OCI-M2 (cell line): Measurements from ENCODE around the gene IL4I1.

Experiments
- DNase-seq: peaks from one replicate; lab custom pipeline; 2025; ENCODE audit not compliant: unreplicated experiment; lab: John Stamatoyannopoulos, UW

The IL4I1 gene

DNA sequence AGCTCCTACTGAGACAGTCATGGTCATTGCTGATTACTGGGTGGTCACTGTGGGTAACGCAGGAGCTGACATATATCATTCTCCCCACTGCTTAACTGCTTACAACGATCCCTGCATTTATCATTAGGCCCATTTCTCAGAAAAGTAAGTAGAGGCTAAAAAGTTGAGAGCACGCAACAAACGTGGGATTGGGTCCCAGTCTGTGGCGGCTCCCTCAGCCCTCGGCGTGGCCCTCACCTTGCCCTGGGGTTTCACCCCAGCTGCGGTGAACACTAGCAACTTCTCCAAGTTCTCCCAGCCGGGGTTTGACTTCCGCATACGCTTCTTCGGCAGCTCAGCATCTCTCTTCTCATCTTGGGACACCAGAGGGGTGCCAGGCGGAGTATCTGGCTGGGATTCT lies 31.8 kb downstream of the IL4I1 start:
- DNase-seq: no peak

DNA sequence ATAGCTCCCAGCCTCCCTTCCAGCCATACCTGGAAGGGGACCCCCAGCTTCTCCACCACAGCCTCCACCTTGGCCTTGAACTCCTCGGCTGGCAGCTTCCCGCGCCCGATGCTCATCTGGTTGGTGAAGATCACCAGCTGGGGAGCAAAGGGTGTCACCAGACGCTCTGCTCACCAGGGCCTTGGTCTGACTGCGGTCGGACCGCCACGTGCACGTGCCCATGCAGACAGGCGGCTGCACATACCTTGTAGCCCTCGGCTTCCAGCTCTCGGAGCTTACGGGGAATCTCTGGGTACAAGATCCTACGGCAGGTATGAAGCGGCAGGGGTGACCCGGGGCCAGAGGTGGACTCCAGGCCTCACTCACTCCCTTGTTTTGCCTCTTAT lies 32.8 kb downstream of the IL4I1 start:
- no peak for DNase-seq

GRCh38 chr19:49863254-49863934 lies 33.3 kb downstream of the IL4I1 start:
- DNase-seq: no peak

GRCh38 chr19:49862391-49863253 lies 34.1 kb downstream of the IL4I1 start:
- DNase-seq: no peak

DNA sequence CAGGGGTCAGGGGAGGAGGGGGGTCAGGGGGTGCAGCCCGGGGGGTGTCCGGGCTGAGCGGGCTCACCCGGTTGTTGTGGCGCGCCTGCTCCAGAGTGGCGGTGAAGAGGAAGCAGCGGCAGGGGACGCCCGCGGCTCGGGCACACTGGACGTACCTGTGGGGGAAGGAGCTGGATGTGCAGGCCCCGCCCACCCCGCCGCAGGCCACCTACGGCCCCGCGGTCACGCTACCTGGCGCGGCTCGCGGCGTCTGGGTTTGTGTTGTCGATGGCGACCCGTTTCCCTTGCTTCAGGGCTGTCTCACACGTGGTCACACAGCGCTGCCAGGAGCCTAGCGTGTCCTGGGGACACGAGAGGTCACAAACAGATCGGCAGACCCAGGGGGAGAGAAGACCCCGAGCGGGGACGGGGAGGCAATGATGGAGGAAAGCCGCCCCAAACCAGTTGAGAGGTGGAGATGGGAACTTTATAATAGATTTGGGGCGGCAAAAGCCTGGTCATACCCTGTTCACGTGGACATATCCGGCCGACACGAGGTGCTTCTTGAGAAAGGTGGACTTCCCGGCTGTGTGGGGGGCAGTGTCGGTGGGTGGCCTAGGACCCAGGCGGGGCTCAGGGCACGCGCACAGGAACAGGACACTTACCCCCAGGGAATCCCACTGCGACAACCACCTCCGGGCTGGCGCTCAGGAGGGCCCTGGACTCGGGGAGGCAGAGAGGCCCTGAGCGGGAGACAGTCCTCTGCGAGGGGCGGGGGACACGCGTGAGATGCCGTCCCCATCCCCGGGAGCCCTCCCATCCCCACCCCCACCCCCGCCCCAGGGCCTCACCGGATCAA lies 34.9 kb downstream of the IL4I1 start:
- DNase-seq: no peak

DNA sequence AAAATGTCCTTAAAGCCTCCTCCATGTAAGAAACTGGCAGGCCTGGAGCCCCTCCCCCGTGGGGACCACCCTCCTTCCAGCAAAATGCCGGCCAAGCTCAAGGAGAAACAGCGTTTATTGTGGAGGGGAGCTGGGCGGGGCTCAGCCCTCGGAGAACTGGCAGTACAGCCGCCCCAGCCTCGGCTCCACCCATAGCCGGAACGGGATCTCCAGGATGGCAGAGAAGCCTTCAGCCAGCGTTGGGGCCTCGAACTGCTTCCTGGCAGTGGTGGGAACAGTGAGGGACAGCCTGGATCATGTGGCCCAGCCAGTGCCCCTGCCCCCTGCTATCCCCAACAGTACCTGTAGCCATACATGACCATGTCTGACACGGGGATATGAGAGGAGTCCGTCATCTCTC lies 35.6 kb downstream of the IL4I1 start:
- no peak for DNase-seq

GRCh38 chr19:49860336-49861102 lies 36.2 kb downstream of the IL4I1 start:
- no peak for DNase-seq

- no peak for DNase-seq
Observed at GRCh38 chr19:49859682-49860335, 36.9 kb downstream of the IL4I1 start.

DNA sequence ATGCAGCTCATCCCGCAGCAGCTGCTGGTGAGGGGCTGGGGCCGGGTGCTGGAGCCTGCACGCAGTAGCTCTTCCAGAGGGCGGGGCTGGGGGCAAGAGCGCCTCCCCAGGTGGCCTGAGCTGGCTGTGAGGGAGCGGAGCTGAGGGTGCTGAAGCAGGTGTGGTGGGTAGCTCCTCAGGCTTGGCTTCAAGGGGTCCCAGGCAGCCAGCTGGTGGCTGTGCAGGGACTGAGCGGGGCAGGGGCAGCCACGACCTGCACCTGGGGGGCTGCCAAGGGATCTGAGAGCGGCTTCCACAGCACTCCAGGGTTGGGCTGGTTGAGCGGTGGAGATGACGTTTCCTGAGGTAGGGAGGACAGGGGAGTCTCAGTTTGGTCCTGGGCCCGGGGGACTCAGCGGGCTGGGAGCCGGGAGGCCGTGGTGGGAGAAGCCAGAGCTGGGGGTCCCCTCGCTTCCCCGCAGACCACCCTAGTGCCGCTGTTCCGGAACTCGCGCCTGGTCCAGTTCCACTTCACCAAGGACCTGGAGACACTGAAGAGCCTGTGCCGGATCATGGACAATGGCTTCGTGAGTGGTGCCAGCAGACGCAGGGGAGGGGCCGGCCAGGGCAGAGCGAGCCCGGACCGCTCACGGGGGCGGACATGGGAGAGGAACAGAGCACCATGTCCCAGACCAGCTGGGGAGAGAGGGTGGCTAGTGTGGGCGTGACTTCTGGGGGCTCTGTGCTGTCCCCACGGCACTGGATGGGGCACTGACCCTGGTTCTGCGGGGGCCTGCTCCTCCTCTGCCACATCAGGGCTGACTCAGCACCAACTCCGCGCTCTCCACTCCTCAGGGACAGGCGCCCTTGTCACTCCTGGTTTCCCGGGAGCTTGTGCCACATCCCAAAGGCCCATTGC lies 38.4 kb downstream of the IL4I1 start:
- DNase-seq: no peak

GRCh38 chr19:49857838-49858087 lies 38.9 kb downstream of the IL4I1 start:
- no peak for DNase-seq

GRCh38 chr19:49857061-49857837 lies 39.4 kb downstream of the IL4I1 start:
- no peak for DNase-seq

DNA sequence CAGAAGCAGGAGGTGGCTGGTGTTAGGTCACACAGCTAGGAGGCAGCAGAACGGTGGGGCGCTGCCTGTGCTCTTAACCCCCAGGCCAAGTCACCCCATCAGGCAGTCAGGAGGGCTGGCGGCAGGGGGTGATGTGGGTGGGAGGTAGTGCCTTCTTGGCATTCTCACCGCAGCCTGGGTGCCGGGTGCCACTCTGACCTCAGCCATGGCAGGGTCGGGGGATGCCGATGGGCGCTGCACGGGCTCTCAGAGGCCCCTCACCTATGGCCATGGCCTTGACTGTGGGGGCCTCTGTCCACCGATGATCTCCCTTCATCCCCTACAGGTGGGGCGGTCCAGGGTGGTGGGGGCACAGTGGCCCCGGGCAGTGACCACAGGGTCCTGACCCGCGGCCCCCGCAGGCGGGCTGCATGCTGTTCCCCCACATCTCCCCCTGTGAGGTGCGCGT lies 40.1 kb downstream of the IL4I1 start:
- no peak for DNase-seq

GRCh38 chr19:49855676-49856573 lies 40.8 kb downstream of the IL4I1 start:
- no peak for DNase-seq

DNA sequence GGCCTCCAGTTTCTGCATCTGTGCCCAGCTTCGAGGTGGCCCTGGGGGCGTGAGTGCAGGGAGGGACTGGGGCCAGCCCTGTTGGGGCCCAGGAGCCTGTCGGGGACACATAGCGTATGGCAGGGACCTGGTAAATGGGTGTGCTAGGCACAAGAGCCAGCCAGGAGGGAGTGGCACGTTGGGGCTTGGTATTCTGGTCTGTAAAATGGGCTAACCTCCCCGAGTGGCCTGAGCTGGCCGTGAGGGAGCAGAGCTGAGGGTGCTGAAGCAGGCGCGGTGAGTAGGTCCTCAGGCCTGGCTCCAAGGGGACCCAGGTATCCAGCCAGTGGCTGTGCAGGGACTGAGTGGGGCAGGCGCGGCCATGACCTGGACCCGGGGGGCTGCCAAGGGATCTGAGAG lies 41.4 kb downstream of the IL4I1 start:
- no peak for DNase-seq

DNA sequence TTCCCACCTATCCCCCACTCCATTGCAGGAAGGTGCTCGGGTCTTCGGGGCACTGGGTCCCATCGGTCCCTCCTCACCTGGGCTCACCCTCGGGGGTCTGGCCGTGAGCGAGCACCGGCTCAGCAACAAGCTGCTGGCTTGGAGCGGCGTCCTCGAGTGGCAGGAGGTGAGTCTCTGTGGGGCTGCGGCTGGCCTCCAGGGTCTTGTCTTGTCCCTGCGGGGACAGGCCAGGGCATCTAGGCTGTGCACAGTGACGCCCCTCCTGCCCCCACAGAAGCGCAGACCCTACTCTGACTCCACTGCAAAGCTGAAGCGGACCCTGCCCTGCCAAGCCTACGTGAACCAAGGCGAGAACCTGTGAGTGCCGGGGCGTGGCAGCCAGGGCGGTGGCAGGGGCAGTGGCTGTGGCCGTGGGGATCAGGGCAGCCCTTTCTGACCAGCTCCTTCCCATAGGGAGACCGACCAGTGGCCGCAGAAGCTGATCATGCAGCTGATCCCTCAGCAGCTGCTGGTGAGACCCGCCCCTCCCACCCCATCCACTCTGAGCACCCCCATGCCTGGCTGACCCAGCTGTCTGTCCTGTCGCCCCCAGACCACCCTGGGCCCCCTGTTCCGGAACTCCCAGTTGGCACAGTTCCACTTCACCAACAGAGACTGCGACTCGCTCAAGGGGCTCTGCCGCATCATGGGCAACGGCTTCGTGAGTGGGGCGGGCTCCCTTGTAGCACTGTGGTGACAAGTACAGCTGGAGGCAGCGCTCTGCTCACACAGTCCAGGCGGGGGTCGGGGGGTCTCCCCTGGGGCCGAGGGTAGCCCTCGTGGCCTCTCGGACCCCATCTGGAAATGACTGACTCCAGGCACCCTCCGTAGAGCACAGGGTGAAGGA lies 42.1 kb downstream of the IL4I1 start:
- DNase-seq: no peak

DNA sequence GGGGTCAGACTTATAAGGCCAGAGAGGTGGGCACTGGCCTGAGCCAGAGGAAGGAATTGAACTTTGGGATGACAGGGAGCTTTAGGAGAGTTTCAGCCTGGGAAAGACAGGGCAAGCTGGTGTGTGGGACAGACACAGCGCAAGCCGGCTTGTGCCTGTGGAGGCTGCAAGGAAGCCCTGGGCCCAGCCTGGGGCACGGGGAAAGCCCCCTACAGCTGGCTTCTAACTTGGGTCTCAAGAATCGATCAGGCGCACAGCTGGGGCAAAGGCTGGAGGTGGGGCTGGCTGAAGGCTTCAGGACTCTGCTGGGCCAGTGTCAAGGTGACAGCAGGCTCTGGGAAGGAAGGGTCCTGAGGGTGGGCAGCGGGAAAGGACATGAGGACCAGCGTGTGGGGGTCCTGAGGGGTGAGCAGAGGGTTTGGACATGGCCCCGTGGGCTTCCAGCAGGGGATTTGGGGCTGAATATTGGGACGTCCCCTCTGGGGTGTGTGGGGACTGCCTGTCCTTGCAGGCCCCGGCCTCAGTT lies 42.8 kb downstream of the IL4I1 start:
- no peak for DNase-seq
